Measurements from ENCODE around the gene PLSCR2.
A peak's percentile ranks its signal among the peaks of the same experiment; 100 is the strongest.

Gene PLSCR2, protein sequence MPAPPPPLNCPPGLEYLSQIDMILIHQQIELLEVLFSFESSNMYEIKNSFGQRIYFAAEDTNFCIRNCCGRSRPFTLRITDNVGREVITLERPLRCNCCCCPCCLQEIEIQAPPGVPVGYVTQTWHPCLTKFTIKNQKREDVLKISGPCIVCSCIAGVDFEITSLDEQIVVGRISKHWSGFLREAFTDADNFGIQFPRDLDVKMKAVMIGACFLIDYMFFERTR

DNA sequence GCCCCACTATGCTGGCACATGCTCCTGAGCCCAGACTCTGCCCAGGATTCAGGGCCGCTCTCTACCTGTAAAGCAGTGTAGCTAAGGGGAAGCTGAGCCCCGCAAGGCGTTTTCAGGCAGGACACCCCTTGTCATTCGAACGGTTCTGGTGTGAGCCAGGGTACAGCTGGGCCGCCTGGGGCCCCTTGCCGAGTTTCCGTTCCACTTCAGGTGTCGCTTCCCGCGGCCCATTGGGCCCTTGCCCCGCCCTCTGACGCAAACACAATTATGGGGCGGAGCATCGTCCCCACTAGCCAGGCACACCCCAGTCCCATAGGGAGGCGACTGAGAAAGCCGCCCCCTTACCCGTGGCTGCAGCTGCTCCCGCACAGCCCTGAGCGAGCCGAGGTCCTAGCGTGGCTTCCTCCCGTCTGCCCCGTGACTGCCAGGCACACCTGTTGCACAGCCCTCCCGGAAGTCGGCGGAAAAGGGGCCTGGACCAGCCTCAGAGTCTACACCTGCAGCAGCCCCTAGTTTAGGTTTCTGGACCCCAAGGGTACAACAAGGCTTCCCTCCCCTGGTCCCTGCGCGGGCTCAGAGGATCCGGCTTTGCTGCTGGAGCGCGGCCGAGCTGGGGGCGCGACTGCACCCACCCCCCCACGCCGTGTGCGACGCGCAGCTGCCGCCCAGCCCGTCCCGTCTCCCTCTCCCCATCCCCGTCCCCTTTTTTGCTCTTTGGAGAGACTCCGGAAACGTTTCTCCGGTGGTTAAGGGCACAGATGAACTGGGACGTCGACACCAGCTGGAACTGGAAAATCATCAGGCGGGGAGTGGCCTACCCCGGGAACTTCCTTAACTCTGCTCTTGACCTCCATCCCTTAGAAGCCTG, at the start of gene PLSCR2:
Gene PLSCR2, minus strand, starts transcription at position 412 of the 868 bp plus-strand sequence. CDS start 9,657 bp downstream, outside the sequence.
- H3K27ac ChIP-seq = no peak within 1 kb of the TSS

GRCh38 chr3:146517684-146518435, 48.5 kb upstream of the PLSCR2 start:
- H3K27ac ChIP-seq = no peak overlapping the region

More for the DNA sequence above, at the start of gene PLSCR2:
- no peak within 1 kb of the TSS for H3K4me3 ChIP-seq
- H3K9me3 ChIP-seq (ENCODE audit: low read depth, low read length) = no peaks in the 10 kb centered on the region
- no peak within 1 kb of the TSS for H3K9ac ChIP-seq (ENCODE audit: insufficient read length)
- TF ChIP-seq FOXP2 (optimal IDR thresholded peaks at IDR 0.05; ENCODE audit: control extremely low read depth, extremely low read length, insufficient read depth) (no peak), POLR2AphosphoS5 (IDR thresholded peaks at IDR 0.05; ENCODE audit: borderline replicate concordance, low read depth, low read length) (no peak), EZH2 (IDR thresholded peaks at IDR 0.05) (no peak)
- DNase-seq (ENCODE audit: low read depth, low spot score) = no peak
- H3K36me3 ChIP-seq (ENCODE audit: insufficient read depth, low read length) = no peaks in the 10 kb centered on the region

DNA sequence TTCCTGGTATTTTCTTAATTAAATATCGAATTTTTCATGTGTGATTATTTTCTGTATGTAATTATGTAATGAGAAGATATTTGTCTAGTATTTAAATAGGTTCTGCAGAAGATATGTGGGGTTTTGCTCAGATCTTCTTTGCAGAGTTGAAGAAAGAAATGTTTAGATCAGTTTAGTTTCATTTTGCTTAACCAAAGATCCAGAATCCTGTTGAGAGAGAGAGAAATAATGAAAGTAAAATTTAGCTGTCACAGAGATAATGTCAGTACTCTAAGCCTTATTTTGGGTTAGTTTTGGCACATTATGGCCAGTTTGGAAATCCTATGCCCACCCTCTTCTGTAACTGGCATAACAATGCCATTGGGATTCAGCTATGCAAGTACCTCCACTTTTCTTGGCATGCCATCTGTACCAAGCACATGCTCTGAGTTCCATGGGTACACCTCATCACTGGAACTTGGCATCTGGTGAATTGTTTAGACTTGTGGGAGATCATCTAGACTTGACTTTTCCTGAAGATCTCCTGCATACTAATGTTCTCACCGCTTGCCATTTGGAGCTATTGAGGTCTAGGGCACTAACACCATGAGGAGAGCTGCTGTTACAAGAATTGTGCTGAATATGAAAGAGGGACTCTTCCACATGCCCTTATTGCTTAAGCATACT, 44.2 kb upstream of the PLSCR2 start:
- Histone ChIP-seq H3K36me3 (ENCODE audit: insufficient read depth, low read length) (peaks cover 6% of the 10 kb centered on the region), H3K9ac (ENCODE audit: insufficient read length) (no peak overlapping the region), H3K27ac (no peak overlapping the region), H3K4me3 (no peak overlapping the region), H3K9me3 (ENCODE audit: low read depth, low read length) (no peaks in the 10 kb centered on the region)
- no peak for DNase-seq (ENCODE audit: low read depth, low spot score)
- TF ChIP-seq EZH2 (IDR thresholded peaks at IDR 0.05) = no peak
- no peak for TF ChIP-seq FOXP2 (optimal IDR thresholded peaks at IDR 0.05; ENCODE audit: control extremely low read depth, extremely low read length, insufficient read depth)
- no peak for TF ChIP-seq POLR2AphosphoS5 (IDR thresholded peaks at IDR 0.05; ENCODE audit: borderline replicate concordance, low read depth, low read length)

More at GRCh38 chr3:146517684-146518435, 48.5 kb upstream of the PLSCR2 start:
- DNase-seq (ENCODE audit: low read depth, low spot score) = no peak
- Histone ChIP-seq H3K36me3 (ENCODE audit: insufficient read depth, low read length) (peaks cover 10% of the 10 kb centered on the region), H3K9me3 (ENCODE audit: low read depth, low read length) (no peaks in the 10 kb centered on the region), H3K4me3 (no peak overlapping the region), H3K9ac (ENCODE audit: insufficient read length) (no peak overlapping the region)
- TF ChIP-seq POLR2AphosphoS5 (IDR thresholded peaks at IDR 0.05; ENCODE audit: borderline replicate concordance, low read depth, low read length) = no peak
- TF ChIP-seq EZH2 (IDR thresholded peaks at IDR 0.05) = no peak
- no peak for TF ChIP-seq FOXP2 (optimal IDR thresholded peaks at IDR 0.05; ENCODE audit: control extremely low read depth, extremely low read length, insufficient read depth)

DNA sequence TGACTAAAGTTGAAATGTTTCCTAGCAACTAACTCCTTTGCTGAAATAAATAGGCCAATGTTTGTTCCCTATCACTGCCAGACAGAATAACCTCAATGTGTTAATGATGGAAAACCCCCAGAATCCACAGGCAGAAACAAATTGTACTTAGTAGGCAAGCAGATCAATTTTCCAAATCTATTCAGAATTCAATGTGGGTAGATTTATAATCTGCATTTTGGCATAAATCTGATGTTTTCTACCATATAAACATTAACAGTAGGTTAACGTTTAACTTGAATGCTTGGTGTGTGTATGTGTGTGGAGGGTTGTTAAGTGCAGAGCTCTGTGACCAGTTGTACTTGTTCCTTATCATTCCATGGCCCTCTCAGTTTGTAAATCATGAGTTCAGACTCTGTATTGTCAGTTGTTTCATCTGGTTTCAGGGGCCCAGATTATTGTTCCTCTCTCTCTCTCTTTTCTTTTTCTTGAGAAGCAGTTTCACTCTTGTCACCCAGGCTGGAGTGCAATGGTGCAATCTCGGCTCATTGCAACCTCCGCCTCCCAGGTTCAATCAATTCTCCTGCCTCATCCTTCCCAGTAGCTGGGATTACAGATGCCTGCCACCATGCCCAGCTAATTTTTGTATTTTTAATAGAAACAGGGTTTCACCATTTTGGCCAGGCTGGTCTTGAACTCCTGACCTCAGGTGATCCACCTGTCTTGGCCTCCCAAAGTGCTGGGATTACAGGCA, 42.2 kb upstream of the PLSCR2 start:
- Histone ChIP-seq H3K36me3 (ENCODE audit: insufficient read depth, low read length) (peaks cover 2% of the 10 kb centered on the region), H3K9ac (ENCODE audit: insufficient read length) (no peak overlapping the region), H3K9me3 (ENCODE audit: low read depth, low read length) (no peaks in the 10 kb centered on the region), H3K4me3 (no peak overlapping the region), H3K27ac (no peak overlapping the region)
- no peak for TF ChIP-seq EZH2 (IDR thresholded peaks at IDR 0.05)
- TF ChIP-seq POLR2AphosphoS5 (IDR thresholded peaks at IDR 0.05; ENCODE audit: borderline replicate concordance, low read depth, low read length) = no peak
- TF ChIP-seq FOXP2 (optimal IDR thresholded peaks at IDR 0.05; ENCODE audit: control extremely low read depth, extremely low read length, insufficient read depth) = no peak
- no peak for DNase-seq (ENCODE audit: low read depth, low spot score)

DNA sequence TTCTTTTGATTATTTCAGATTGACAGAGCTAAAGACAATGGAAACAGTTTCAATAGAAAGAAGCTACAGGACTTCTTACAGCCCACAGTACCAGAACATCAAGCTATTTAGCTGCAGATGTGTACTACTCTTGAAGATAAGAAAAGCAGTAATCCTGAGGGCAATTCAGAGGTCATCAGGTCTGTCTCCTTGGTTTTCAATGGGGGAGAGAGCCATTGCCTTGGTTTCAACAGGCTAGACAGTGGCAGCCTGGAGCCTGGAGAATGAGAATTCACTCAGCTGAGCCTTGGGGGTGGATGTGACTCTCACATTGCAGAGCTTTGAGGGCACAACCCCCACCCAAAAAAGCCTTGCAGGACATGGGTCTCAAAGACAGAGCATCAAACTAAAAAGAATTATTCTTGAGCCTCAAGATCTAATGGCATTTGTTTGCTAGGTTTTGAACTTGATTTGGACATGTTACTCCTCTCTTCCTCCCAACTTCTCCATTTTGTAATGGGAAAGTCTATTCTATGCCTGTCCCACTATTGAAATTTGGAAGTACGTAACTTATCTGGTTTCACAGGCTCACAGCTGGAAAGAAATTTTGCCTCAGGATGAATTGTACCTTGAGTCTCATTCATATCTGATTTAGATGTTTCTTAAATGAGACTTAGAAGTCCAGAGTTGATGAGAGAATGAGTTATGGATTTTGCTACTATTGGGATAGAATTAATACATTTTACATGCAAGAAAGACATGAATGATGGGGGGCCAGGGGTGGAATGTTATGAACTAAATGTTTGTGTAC, 38.2 kb upstream of the PLSCR2 start:
- no peak for DNase-seq (ENCODE audit: low read depth, low spot score)
- no peaks in the 10 kb centered on the region for H3K36me3 ChIP-seq (ENCODE audit: insufficient read depth, low read length)
- peak overlapping the region; percentile 51 for H3K27ac ChIP-seq
- H3K4me3 ChIP-seq = no peak overlapping the region
- TF ChIP-seq POLR2AphosphoS5 (IDR thresholded peaks at IDR 0.05; ENCODE audit: borderline replicate concordance, low read depth, low read length) (no peak), FOXP2 (optimal IDR thresholded peaks at IDR 0.05; ENCODE audit: control extremely low read depth, extremely low read length, insufficient read depth) (no peak), EZH2 (IDR thresholded peaks at IDR 0.05) (no peak)
- no peaks in the 10 kb centered on the region for H3K9me3 ChIP-seq (ENCODE audit: low read depth, low read length)
- no peak overlapping the region for H3K9ac ChIP-seq (ENCODE audit: insufficient read length)

DNA sequence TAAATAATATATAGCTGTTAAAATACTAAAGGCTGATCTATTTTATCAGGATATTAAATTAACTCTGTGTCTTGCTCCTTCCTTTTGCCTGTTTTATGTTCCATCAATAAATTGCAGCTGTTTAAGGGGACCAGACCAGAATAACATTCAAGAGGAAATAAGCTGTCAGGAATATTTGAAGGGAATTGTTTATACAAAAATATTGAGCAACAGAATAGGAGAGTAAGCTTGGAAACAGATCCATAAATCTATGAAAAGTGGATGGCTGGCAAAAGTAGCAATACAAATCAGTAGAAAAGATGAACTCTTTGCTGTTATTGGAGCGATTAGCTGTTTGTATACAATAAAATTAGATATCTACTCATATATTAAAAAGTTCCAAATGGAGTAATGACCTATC, 36.2 kb upstream of the PLSCR2 start:
- no peak overlapping the region for H3K4me3 ChIP-seq
- no peak for DNase-seq (ENCODE audit: low read depth, low spot score)
- no peaks in the 10 kb centered on the region for H3K36me3 ChIP-seq (ENCODE audit: insufficient read depth, low read length)
- TF ChIP-seq EZH2 (IDR thresholded peaks at IDR 0.05) = no peak
- H3K9ac ChIP-seq (ENCODE audit: insufficient read length) = no peak overlapping the region
- H3K27ac ChIP-seq = peak overlapping the region; percentile 51; the same call in 1 of the 2 replicates
- H3K9me3 ChIP-seq (ENCODE audit: low read depth, low read length) = no peaks in the 10 kb centered on the region
